Central memory CD8-positive, alpha-beta T cell (primary cell): Measurements from ENCODE around the gene STXBP6.
"Not testable (repeated sequence)": the region's sequence is repeated elsewhere in the genome, so short reads cannot be mapped to it uniquely, and the experiment has no call there.

Experiments used
- ATAC-seq: fragments of 150-1000 bp; cut with Tn5 transposase; replicated peaks from 2 replicates; pipeline ENCODE4 v1.10.0; 2022; ENCODE audit warnings: mild to moderate bottlenecking, moderate FRiP score, moderate number of reproducible peaks; ENCODE audit not compliant: poor library complexity, severe bottlenecking; ENCODE audit errors: extremely low read depth
- DNase-seq, 2 donors: peaks; one replicate each; pipeline ENCODE4 v3.0.0; 2021; ENCODE audit warnings: low spot score in 2 of 2
- H3K27ac Mint-ChIP-seq: one replicate; pipeline ENCODE4 v1.8.0; 2022; ENCODE audit warnings: low read depth, mild to moderate bottlenecking, moderate library complexity, mixed read lengths
- H3K27me3 Mint-ChIP-seq: one replicate; pipeline ENCODE4 v1.8.0; 2022; ENCODE audit warnings: mixed read lengths
- H3K36me3 Mint-ChIP-seq: one replicate; pipeline ENCODE4 v1.8.0; 2022; ENCODE audit warnings: mild to moderate bottlenecking, moderate library complexity, mixed read lengths; ENCODE audit not compliant: insufficient read depth
- H3K4me1 Mint-ChIP-seq: one replicate; pipeline ENCODE4 v1.8.0; 2022; ENCODE audit warnings: mixed read lengths
- H3K4me3 Mint-ChIP-seq: one replicate; pipeline ENCODE4 v1.8.0; 2022; ENCODE audit warnings: mild to moderate bottlenecking, moderate library complexity, mixed read lengths
- H3K9me3 Mint-ChIP-seq: one replicate; pipeline ENCODE4 v1.8.0; 2022; ENCODE audit warnings: mixed read lengths

The STXBP6 gene

DNA sequence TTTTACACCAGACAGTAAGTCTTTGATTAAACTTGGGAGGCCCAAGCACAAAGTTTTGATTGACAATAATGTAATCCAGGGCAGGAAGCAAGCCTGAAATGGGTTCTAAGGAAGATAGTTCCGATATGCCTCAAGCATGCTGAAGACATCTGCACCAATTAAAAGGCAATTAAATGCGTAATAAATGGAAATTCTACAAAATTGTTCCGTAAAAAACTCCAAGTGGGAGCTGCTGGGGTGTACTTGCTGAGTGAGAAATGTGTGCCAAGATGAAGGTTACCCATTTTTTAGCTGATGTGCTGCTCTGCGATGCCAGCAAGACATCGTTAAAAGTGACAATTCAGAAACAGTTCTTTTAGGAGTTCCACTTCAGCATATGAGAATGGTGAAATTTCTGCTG is 269.7 kb downstream of the STXBP6 start:
- ATAC-seq (no peak), DNase-seq (no peak)
- no peaks in the 10 kb centered on the region for H3K9me3 Mint-ChIP-seq
- H3K36me3 Mint-ChIP-seq, result no peaks in the 10 kb centered on the region
- H3K4me1 Mint-ChIP-seq, result no peaks in the 10 kb centered on the region
- no peak overlapping the region for H3K4me3 Mint-ChIP-seq
- peaks cover 19% of the 10 kb centered on the region for H3K27me3 Mint-ChIP-seq
- no peak overlapping the region for H3K27ac Mint-ChIP-seq

DNA sequence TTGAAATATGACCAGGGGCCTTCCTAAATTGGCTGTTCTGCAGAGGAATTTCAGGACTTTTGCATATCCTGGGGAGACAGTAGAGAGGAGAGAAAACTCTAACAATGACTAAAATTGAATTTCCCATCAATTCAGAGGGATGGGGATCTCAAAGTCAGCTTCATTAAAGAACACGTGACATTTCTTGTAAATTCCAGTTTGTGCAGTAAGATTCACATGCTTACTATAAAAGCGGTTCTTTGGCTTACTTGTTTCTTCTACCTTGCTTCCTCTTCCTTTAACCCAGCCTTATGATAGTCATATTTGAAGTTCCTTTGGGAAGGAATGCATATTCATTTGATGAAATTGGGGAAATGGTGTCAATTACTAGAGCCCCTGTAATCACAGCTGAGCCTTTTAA is 272.3 kb downstream of the STXBP6 start:
- Mint-ChIP-seq H3K36me3 (no peaks in the 10 kb centered on the region), H3K27ac (no peak overlapping the region), H3K4me1 (no peaks in the 10 kb centered on the region), H3K9me3 (no peaks in the 10 kb centered on the region), H3K27me3 (peaks cover 28% of the 10 kb centered on the region), H3K4me3 (no peak overlapping the region)
- DNase-seq (no peak), ATAC-seq (no peak)

GRCh38 chr14:24775950-24776349 is 274.0 kb downstream of the STXBP6 start:
- Mint-ChIP-seq H3K4me3 (no peak overlapping the region), H3K9me3 (no peaks in the 10 kb centered on the region), H3K27ac (no peak overlapping the region), H3K36me3 (no peaks in the 10 kb centered on the region), H3K4me1 (no peaks in the 10 kb centered on the region), H3K27me3 (peaks cover 44% of the 10 kb centered on the region)
- DNase-seq (no peak), ATAC-seq (no peak)

GRCh38 chr14:24774187-24774915 is 275.6 kb downstream of the STXBP6 start:
- H3K9me3 Mint-ChIP-seq, result no peaks in the 10 kb centered on the region
- no peak overlapping the region for H3K27ac Mint-ChIP-seq
- DNase-seq (no peak), ATAC-seq (no peak)
- H3K4me3 Mint-ChIP-seq, result no peak overlapping the region
- H3K27me3 Mint-ChIP-seq, result peaks cover 51% of the 10 kb centered on the region
- no peaks in the 10 kb centered on the region for H3K4me1 Mint-ChIP-seq
- no peaks in the 10 kb centered on the region for H3K36me3 Mint-ChIP-seq

- not testable (repeated sequence) for ATAC-seq, H3K27ac Mint-ChIP-seq, H3K36me3 Mint-ChIP-seq, H3K9me3 Mint-ChIP-seq, H3K4me1 Mint-ChIP-seq, DNase-seq, H3K4me3 Mint-ChIP-seq
- H3K27me3 Mint-ChIP-seq, result peaks cover 56% of the 10 kb centered on the region
Observed at GRCh38 chr14:24773564-24773963, 276.4 kb downstream of the STXBP6 start.

DNA sequence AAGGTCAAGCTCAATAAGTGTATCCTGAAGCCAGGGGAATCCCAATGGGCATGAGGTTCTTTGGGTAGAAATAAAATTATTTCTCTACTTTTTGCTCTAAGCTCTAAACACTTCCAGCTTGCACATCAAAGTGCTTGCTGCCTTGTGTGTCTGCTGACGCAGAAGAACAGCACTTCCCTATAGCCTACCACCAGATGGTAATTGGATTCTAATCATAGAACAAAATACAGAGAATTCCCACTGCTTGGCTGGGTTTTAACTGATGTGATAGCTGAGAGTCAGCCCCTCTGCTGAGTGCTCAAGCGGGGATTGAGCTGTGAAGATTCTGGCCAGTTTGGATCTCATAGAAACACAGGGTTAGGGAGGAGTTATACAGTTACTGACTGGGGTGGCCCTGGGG is 283.5 kb downstream of the STXBP6 start:
- no peak overlapping the region for H3K27ac Mint-ChIP-seq

GRCh38 chr14:24761141-24761540 is 288.8 kb downstream of the STXBP6 start:
- Mint-ChIP-seq H3K27ac (no peak overlapping the region), H3K4me3 (no peak overlapping the region), H3K27me3 (peaks cover 67% of the 10 kb centered on the region), H3K9me3 (no peaks in the 10 kb centered on the region), H3K4me1 (no peaks in the 10 kb centered on the region), H3K36me3 (peaks cover 2% of the 10 kb centered on the region)
- DNase-seq (no peak), ATAC-seq (no peak)

More for the DNA sequence above, 283.5 kb downstream of the STXBP6 start:
- Mint-ChIP-seq H3K36me3 (peaks cover 4% of the 10 kb centered on the region), H3K9me3 (no peaks in the 10 kb centered on the region), H3K4me1 (no peaks in the 10 kb centered on the region), H3K27me3 (peaks cover 71% of the 10 kb centered on the region), H3K4me3 (no peak overlapping the region)
- DNase-seq (no peak), ATAC-seq (no peak)
